ENCODE results near the gene TENM4. TPM values are rescaled to one million over a fixed set of nuclear protein-coding genes. Genes with fewer than 3 reads are reported as not detected.

TENM4 gene
- total RNA-seq, 1 donor: 10.4 TPM

DNA sequence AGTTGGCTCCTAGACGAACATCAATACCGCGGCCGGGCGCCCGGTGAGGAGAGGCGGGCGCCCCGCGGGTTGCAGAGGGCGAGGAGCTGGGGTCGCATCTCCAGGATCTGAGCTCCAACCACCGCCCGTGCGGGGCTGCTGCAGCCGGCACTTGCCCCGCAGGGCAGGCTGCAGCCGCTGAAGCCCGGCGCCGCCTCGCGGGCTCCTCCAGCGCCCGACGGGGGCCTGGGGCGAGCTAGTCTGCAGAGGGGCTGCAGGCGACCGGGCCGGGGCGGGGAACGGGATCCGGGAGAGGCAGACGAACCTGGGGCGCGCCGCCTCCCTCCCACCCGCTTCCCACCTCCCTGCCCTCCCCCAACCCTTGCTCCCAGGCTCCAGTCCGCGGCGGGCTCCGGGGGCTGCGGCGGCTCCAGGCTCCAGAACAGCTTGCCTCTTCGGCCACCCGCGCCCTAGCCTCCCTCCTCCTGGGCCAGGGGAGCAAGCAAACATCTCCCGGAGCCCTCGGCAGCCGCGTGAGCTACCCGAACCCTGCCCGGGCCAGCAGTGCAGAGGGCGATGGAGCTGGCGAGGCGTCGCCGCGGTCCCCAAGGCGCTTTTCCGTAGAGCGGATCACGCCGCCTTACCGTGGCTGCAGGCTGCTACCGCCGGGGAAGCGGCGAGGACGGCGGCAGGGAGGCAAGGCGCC is 802 bp downstream of the TENM4 start:
- TF ChIP-seq, protein P1, sequence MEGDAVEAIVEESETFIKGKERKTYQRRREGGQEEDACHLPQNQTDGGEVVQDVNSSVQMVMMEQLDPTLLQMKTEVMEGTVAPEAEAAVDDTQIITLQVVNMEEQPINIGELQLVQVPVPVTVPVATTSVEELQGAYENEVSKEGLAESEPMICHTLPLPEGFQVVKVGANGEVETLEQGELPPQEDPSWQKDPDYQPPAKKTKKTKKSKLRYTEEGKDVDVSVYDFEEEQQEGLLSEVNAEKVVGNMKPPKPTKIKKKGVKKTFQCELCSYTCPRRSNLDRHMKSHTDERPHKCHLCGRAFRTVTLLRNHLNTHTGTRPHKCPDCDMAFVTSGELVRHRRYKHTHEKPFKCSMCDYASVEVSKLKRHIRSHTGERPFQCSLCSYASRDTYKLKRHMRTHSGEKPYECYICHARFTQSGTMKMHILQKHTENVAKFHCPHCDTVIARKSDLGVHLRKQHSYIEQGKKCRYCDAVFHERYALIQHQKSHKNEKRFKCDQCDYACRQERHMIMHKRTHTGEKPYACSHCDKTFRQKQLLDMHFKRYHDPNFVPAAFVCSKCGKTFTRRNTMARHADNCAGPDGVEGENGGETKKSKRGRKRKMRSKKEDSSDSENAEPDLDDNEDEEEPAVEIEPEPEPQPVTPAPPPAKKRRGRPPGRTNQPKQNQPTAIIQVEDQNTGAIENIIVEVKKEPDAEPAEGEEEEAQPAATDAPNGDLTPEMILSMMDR (IDR thresholded peaks at IDR 0.05; ENCODE audit: insufficient read depth, low read depth, low read length): no peak
- H3K4me3 ChIP-seq (ENCODE audit: low read depth, low read length): peak overlapping the region; percentile 42
- no peak for DNase-seq (ENCODE audit: low read depth)

DNA sequence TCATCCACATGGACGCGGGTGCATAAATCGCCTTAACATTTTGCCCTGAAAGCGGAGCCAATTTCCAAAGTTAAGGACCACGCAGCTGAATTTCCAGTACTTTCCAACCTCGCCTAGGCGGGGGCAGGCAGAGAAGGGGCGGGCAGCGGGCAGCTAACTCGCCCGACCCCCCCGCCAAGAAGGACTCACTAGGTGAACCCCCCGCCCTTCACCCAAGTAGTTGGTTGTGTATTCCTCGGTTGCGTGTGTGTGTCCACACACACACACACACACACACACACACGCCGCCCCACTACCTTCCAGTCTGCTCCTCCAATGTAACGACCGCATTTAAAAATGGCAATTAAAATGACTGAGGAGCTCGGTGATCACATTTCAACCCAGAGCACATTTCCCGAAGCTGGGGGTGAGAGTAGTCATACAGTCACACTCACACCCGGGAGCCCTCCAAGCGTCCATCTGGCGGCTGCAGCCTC is 1.4 kb downstream of the TENM4 start:
- TF ChIP-seq, protein P1 (IDR thresholded peaks at IDR 0.05; ENCODE audit: insufficient read depth, low read depth, low read length): no peak
- H3K4me3 ChIP-seq (ENCODE audit: low read depth, low read length): peak overlapping the region; percentile 12
- DNase-seq (ENCODE audit: low read depth): no peak

DNA sequence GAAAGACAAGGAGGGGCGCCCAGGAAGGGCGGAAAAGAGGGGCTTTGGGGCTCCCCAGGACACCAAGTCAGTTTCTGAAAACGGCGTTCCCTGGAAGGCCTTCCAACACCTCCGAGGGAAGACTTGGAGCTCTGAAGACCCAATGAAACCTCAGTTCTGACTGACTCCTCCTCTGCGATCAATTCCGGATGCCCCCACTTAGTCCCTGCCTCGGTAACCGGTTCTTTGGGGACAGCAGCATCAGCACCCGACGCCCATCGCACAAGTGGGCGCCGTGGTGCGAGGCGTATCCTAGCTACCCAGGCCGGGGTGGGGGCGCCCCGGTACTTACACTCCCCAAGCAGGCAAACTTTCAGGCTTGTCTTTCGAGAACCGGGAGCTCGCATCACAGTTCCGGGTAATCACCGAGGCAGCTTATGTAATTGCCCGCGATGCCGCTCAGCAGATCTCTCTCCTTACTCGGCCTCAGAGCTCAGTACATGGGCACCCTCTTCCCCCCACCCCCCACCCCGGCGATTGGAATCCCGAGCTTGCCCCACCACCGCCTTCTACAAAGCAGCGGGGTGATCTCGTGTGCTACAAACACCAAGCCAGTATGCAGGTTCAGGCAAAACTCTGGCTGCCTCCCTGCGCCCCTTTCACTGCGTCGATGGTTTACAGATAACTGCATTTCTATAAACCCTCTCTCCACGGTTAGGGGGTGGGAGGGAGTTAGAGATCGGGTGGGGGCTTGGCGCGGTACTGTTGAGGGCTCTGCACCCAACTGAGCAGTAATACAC is 2.0 kb downstream of the TENM4 start:
- TF ChIP-seq, protein P1 (IDR thresholded peaks at IDR 0.05; ENCODE audit: insufficient read depth, low read depth, low read length): no peak
- peak; percentile 13 for DNase-seq (ENCODE audit: low read depth)
- H3K4me3 ChIP-seq (ENCODE audit: low read depth, low read length): peak overlapping the region; percentile 21

DNA sequence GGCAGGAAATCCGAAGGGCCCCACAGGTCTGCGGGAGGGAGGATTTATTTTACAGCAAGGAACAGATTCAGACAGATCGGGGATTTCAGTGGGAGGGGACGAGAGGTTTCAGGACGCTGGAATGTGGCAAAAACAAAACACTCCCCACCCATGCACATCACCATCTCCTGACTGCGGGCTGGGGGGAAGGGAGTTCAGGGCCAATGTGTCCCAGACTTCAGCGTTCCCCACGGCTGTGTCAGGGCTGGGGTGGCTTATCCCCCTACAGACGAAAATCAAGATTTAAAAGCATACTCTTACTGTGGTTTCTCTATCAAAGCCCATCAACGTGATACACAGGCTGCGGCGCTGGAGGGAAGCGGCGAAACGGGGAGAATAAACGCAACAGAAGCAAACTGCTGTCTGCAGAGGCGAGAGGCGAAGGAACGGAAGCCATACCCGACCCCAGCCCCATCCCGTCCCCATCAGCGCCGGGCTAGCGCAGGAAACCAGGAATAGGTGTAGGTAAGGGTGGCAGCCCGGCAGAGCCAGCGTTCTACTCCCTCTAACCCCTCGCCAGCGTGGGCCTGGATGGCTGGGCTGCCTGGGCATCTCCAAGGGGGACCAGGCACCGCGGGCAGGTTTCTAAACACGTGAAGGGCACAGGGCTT is 2.7 kb downstream of the TENM4 start:
- H3K4me3 ChIP-seq (ENCODE audit: low read depth, low read length): peak overlapping the region; percentile 41
- DNase-seq (ENCODE audit: low read depth): peak; percentile 9
- TF ChIP-seq, protein P1 (IDR thresholded peaks at IDR 0.05; ENCODE audit: insufficient read depth, low read depth, low read length): no peak

DNA sequence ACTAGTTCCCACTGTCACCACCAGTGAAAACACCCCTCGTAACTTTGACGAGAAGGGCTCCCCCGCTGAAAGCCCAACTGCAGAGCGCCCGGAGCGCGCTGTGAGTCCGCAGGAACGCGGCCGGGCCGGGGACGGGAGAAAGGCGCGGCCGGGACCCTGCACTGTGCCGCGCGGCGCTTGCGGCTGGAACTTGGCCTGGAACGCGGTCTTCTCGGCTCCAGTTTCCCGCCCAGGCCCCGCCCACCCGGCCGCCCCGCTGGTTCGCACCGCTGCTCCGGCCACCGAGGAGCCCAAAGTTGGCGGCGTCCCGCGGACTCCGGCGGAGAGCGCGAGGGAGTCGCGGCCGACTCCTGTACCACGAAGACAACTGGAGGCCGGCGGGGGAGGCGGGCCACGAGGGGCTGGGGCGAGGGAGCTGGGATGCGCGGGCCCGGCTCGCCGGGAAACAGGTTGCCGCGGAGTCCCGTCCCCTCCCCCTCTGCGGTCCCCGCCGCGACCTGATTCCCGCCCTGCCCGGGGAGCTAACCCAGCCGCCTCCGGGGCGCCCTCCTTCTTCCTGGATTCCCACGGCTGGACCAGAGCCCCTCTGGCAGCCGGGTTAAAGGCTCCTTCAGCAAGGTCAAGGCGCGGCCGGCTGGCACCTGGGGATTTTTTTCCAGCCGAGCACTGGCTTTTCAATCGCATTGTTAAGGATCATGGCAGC is 3.4 kb downstream of the TENM4 start:
- TF ChIP-seq, protein P1 (IDR thresholded peaks at IDR 0.05; ENCODE audit: insufficient read depth, low read depth, low read length): no peak
- DNase-seq (ENCODE audit: low read depth): peak; percentile 14
- peak overlapping the region; percentile 41 for H3K4me3 ChIP-seq (ENCODE audit: low read depth, low read length)

DNA sequence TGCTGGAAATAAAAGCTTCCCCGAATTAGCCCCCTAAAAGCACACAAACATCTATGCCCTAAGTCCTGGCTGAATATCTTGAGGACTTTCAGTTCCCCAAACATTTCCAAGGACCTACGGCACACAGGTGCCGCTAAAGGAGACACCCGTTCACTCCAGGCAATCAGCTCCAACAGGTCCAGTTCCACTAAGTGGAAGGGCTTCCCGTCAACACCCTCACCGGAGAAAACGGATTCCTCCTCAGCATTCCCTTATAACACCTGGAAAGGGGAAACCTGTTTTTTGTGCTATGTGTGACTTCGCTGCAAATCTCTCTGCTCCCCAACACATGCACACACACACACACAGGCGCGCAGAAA is 3.9 kb downstream of the TENM4 start:
- peak overlapping the region; percentile 41 for H3K4me3 ChIP-seq (ENCODE audit: low read depth, low read length)
- no peak for DNase-seq (ENCODE audit: low read depth)
- TF ChIP-seq, protein P1 (IDR thresholded peaks at IDR 0.05; ENCODE audit: insufficient read depth, low read depth, low read length): no peak
